ENCODE results near the gene GJA1.

GJA1 gene

GRCh38 chr6:121491576-121491975, 56.1 kb downstream of the GJA1 start:
- no peak for DNase-seq (ENCODE audit: low read depth)

- no peak for DNase-seq (ENCODE audit: low read depth)
Measured at GRCh38 chr6:121492536-121492935, 57.1 kb downstream of the GJA1 start.

GRCh38 chr6:121497970-121498375, 62.5 kb downstream of the GJA1 start:
- no peak for DNase-seq (ENCODE audit: low read depth)

GRCh38 chr6:121498481-121499276, 63.2 kb downstream of the GJA1 start:
- no peak for DNase-seq (ENCODE audit: low read depth)

Data from activated T-helper 9 cell treated with anti-CD3 and anti-CD28 coated beads, Interleukin-2, amount 50 U/mL, for 16 hours (primary cell).